Glomerular endothelial cell (primary cell): ENCODE measurements around the gene RGS8. TPM values are rescaled to one million over a fixed set of nuclear protein-coding genes. Genes with fewer than 3 reads are reported as not detected.
"Not testable (repeated sequence)": the region's sequence is repeated elsewhere in the genome, so short reads cannot be mapped to it uniquely, and the experiment has no call there.

Experiments
- DNase-seq: peaks from one replicate; pipeline ENCODE4 v3.0.0-alpha.2; 2011; ENCODE audit warnings: low read depth, low spot score; ENCODE audit errors: extremely low read depth
- total RNA-seq: library from RNA; depleted of rRNA; stranded (reverse); fragments of >200 nt; gene quantifications from 2 replicates; pipeline ENCODE4 v1.2.3, GENCODE V29; 2015

Gene RGS8
- total RNA-seq, 1 donor from 2014 or later = not detected

GRCh38 chr1:182702826-182703524 lies 18.6 kb upstream of the RGS8 start:
- DNase-seq = no peak

- no peak for DNase-seq
Measured at GRCh38 chr1:182700351-182700709, 15.9 kb upstream of the RGS8 start.

- no peak for DNase-seq
Measured at GRCh38 chr1:182699393-182700350, 15.3 kb upstream of the RGS8 start.

GRCh38 chr1:182698971-182699370 lies 14.6 kb upstream of the RGS8 start:
- DNase-seq = no peak

GRCh38 chr1:182693139-182693538 lies 8.8 kb upstream of the RGS8 start:
- DNase-seq = not testable (repeated sequence)

- DNase-seq = no peak
Measured at GRCh38 chr1:182690886-182691443, 6.6 kb upstream of the RGS8 start.

- no peak for DNase-seq
Measured at GRCh38 chr1:182688436-182689205, 4.2 kb upstream of the RGS8 start.

GRCh38 chr1:182687361-182687760 lies 3.0 kb upstream of the RGS8 start:
- DNase-seq = no peak

- DNase-seq = no peak
Measured at GRCh38 chr1:182686446-182686845, 2.1 kb upstream of the RGS8 start.

GRCh38 chr1:182685215-182685614 lies 828 bp upstream of the RGS8 start:
- no peak for DNase-seq

- DNase-seq = no peak
Measured at GRCh38 chr1:182682898-182683501, 1.4 kb downstream of the RGS8 start.

GRCh38 chr1:182682406-182682805 lies 2.0 kb downstream of the RGS8 start:
- no peak for DNase-seq

GRCh38 chr1:182681568-182681912 lies 2.8 kb downstream of the RGS8 start:
- DNase-seq = no peak

- no peak for DNase-seq
Measured at GRCh38 chr1:182680901-182681567, 3.4 kb downstream of the RGS8 start.

- no peak for DNase-seq
Measured at GRCh38 chr1:182680408-182680807, 4.0 kb downstream of the RGS8 start.

GRCh38 chr1:182679684-182680083 lies 4.7 kb downstream of the RGS8 start:
- DNase-seq = no peak

- no peak for DNase-seq
Measured at GRCh38 chr1:182677397-182678098, 6.8 kb downstream of the RGS8 start.

GRCh38 chr1:182676274-182676673 lies 8.1 kb downstream of the RGS8 start:
- no peak for DNase-seq
